ENCODE data around the gene PLEKHA8. TPM values are rescaled to one million over a fixed set of nuclear protein-coding genes. Genes with fewer than 3 reads are reported as not detected.

Gene PLEKHA8
- total RNA-seq, 8 experiments from 2014 or later = 7.7 to 35.3 (median 24.7) TPM

GRCh38 chr7:30135301-30136116 lies 107.3 kb downstream of the PLEKHA8 start:
- peak overlapping the region; percentile 58 to 78 (median 72) for H3K4me3 ChIP-seq
- in situ Hi-C loops (cut with MboI; ENCODE audit: low pct_unique_long_range_greater_than_20kb in 2 of 9, low sequenced_read_pairs in 9 of 9, unreplicated experiment in 9 of 9) = no loop called here
- peak overlapping the region; percentile 78 to 85 for H3K27ac ChIP-seq
- ATAC-seq (replicated peaks in 6 of 8) = peak; percentile 39 to 54 (median 49)
- 0% methylated on average over 2 of the region's 93 CpGs; no CpG with 5 or more reads in 8 of the 10 experiments for WGBS, 10 experiments
- peaks cover 3 to 5% of the 10 kb centered on the region in 2 donors for H3K4me1 ChIP-seq (replicated peaks in 1 of 2)

- WGBS, 10 experiments = 0% methylated on average over 1 of the region's 36 CpGs; no CpG with 5 or more reads in 9 of the 10 experiments
- peak overlapping the region; percentile 58 to 78 (median 72) for H3K4me3 ChIP-seq
- peak in 1 of 8 experiments; percentile 0 for ATAC-seq (replicated peaks in 6 of 8)
- peak overlapping the region; percentile 78 to 85 for H3K27ac ChIP-seq
- H3K4me1 ChIP-seq (replicated peaks in 1 of 2) = peaks cover 3 to 5% of the 10 kb centered on the region in 2 donors
- in situ Hi-C loops (cut with MboI; ENCODE audit: low pct_unique_long_range_greater_than_20kb in 2 of 9, low sequenced_read_pairs in 9 of 9, unreplicated experiment in 9 of 9) = no loop called here
Observed at GRCh38 chr7:30136117-30136731, 108.0 kb downstream of the PLEKHA8 start.

- ATAC-seq (replicated peaks in 6 of 8) = no peak
- in situ Hi-C loops (cut with MboI; ENCODE audit: low pct_unique_long_range_greater_than_20kb in 2 of 9, low sequenced_read_pairs in 9 of 9, unreplicated experiment in 9 of 9) = no loop called here
- Histone ChIP-seq H3K4me1 (replicated peaks in 1 of 2) (peaks cover 3 to 5% of the 10 kb centered on the region in 2 donors), H3K27ac (no peak overlapping the region), H3K4me3 (peak overlapping the region; percentile 58 to 78 (median 72))
- 71 to 100% (median 88%) methylated on average over 1 to 7 of the region's 7 CpGs for WGBS, 10 experiments
Observed at GRCh38 chr7:30136743-30137485, 108.7 kb downstream of the PLEKHA8 start.

DNA sequence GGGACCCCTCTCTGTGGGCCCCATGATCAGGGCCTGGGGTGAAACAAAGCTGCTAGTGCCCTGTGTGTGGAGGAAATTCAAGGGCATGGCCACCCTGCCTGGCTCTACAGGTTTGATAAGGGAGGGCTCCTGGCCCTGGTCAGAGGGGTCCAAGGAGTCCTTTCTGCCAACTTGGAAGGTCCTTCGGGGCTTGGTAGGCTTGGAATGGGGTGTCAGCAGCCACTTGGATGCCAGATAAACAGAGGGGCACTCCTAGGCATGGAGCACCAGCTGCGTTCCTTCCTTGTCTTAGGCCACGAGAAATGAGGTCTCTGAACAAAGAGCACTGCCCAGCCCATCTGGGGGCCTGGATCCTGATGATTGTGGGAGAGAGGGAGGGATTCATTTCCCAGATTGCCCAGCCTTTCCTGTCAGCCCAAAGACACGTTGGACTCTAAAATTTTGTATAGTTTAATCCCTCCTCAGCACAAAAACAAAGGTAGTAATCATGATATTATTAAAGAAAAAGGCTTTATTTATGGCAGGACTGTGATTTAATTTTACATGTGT lies 111.7 kb downstream of the PLEKHA8 start:
- Histone ChIP-seq H3K4me1 (replicated peaks in 1 of 2) (peaks cover 3 to 5% of the 10 kb centered on the region in 2 donors), H3K27ac (no peak overlapping the region), H3K4me3 (no peak overlapping the region)
- in situ Hi-C loops (cut with MboI; ENCODE audit: low pct_unique_long_range_greater_than_20kb in 2 of 9, low sequenced_read_pairs in 9 of 9, unreplicated experiment in 9 of 9) = no loop called here
- WGBS, 10 experiments = 29 to 50% (median 42%) methylated on average over 1 to 3 of the region's 4 CpGs; no CpG with 5 or more reads in 7 of the 10 experiments
- no peak for ATAC-seq (replicated peaks in 6 of 8)

DNA sequence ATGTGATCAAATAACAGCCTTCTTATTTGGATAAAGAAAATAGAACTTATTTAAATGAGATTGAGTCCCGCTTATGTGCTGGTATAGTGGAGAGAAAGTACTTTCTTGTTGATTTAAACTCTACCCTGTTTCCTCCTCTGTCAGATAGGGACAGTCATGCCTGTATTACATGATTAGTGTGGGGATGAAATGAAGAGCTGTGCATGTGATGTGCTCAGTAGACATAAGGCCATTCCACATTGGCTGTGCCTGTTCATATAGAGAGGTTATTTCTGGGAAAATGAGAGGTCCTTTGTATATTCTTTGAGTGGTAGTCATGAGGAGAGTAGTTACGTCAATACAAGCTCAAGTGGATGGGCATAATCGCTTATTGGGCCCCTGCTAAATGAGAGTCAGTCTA lies 112.2 kb downstream of the PLEKHA8 start:
- Histone ChIP-seq H3K4me1 (replicated peaks in 1 of 2) (peaks cover 3 to 5% of the 10 kb centered on the region in 2 donors), H3K4me3 (no peak overlapping the region), H3K27ac (no peak overlapping the region)
- no peak for ATAC-seq (replicated peaks in 6 of 8)
- WGBS, 10 experiments = 88 to 100% (median 100%) methylated on average over 1 to 3 of the region's 3 CpGs; no CpG with 5 or more reads in 4 of the 10 experiments
- in situ Hi-C loops (cut with MboI; ENCODE audit: low pct_unique_long_range_greater_than_20kb in 2 of 9, low sequenced_read_pairs in 9 of 9, unreplicated experiment in 9 of 9) = no loop called here

- Histone ChIP-seq H3K27ac (no peak overlapping the region), H3K4me1 (replicated peaks in 1 of 2) (peaks cover 2 to 8% of the 10 kb centered on the region in 2 donors), H3K4me3 (no peak overlapping the region)
- 6 to 100% (median 57%) methylated on average over 1 to 8 of the region's 9 CpGs; no CpG with 5 or more reads in 2 of the 10 experiments for WGBS, 10 experiments
- peak in 5 of 8 experiments; percentile 27 to 88 (median 81) for ATAC-seq (replicated peaks in 6 of 8)
- in situ Hi-C loops (cut with MboI; ENCODE audit: low pct_unique_long_range_greater_than_20kb in 2 of 9, low sequenced_read_pairs in 9 of 9, unreplicated experiment in 9 of 9) = no loop called here
Observed at GRCh38 chr7:30142710-30143109, 114.5 kb downstream of the PLEKHA8 start.

DNA sequence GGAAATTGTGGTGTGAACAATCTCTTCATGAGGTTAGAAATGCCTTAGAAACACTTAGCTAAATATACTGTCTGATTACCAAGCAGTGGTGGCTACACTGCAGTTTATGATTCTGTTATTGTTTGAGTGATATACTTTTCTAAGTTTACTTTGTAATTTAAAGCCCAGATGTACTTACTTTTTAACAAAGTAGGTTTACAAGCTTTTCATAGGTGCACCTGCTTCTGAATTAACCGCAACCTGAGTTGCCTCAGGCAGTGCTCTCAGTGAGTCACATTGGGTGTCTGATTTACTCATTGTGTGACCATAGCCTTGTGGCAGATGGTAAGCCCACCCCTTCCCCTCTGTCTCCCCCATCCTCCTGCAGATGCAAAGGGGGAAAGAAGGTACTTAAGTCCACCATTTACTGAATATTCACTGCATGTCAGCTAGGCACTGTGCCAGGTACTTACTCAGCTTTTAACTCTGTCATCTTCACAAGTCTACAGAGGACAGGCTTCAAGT lies 115.6 kb downstream of the PLEKHA8 start:
- in situ Hi-C loops (cut with MboI; ENCODE audit: low pct_unique_long_range_greater_than_20kb in 2 of 9, low sequenced_read_pairs in 9 of 9, unreplicated experiment in 9 of 9) = no loop called here
- 0 to 100% (median 57%) methylated on average over 1 of the region's 1 CpG; no CpG with 5 or more reads in 7 of the 10 experiments for WGBS, 10 experiments
- ATAC-seq (replicated peaks in 6 of 8) = peak in 5 of 8 experiments; percentile 7 to 38 (median 25)
- Histone ChIP-seq H3K27ac (no peak overlapping the region), H3K4me1 (replicated peaks in 1 of 2) (peaks cover 2 to 8% of the 10 kb centered on the region in 2 donors), H3K4me3 (no peak overlapping the region)

DNA sequence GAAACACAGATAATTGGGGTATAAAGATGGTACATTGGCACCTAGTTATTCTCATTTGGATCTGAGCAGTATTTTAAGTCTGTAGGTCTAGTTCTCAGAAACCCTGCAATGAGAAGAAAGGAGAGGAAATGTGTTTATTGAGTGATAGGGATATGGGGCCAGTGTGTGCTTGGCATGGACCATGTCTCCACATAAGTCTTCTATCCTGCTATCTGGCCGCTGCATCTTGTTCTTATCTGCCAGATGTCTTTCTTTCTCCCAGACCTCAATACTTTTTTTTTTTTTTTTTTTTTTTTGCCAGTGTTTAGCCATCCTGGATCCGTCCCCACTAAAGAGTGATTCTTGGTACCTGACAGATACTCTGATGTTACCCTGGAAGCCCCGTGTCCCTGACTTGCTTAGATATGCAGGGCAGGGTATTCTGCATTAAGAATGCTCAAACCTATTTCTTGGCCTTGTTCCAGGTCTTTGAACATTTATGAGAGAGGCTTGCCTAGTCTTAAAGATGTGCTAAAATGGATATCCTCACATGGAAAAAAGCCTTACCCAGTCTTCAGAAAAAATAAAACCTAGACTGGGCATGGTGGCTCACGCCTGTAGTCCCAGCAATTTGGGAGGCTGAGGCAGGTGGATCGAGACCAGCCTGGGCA lies 116.6 kb downstream of the PLEKHA8 start:
- Histone ChIP-seq H3K27ac (no peak overlapping the region), H3K4me3 (no peak overlapping the region), H3K4me1 (replicated peaks in 1 of 2) (peaks cover under 1 to 8% of the 10 kb centered on the region in 2 donors)
- ATAC-seq (replicated peaks in 6 of 8) = no peak
- 60 to 100% (median 90%) methylated on average over 1 to 4 of the region's 5 CpGs; no CpG with 5 or more reads in 1 of the 10 experiments for WGBS, 10 experiments
- in situ Hi-C loops (cut with MboI; ENCODE audit: low pct_unique_long_range_greater_than_20kb in 2 of 9, low sequenced_read_pairs in 9 of 9, unreplicated experiment in 9 of 9) = no loop called here

- Histone ChIP-seq H3K27ac (no peak overlapping the region), H3K4me3 (no peak overlapping the region), H3K4me1 (replicated peaks in 1 of 2) (peaks cover 0 to 8% of the 10 kb centered on the region in 2 donors)
- no peak for ATAC-seq (replicated peaks in 6 of 8)
- WGBS, 10 experiments = 58 to 100% (median 92%) methylated on average over 1 to 6 of the region's 6 CpGs
- in situ Hi-C loops (cut with MboI; ENCODE audit: low pct_unique_long_range_greater_than_20kb in 2 of 9, low sequenced_read_pairs in 9 of 9, unreplicated experiment in 9 of 9) = no loop called here
Observed at GRCh38 chr7:30145426-30145970, 117.3 kb downstream of the PLEKHA8 start.

DNA sequence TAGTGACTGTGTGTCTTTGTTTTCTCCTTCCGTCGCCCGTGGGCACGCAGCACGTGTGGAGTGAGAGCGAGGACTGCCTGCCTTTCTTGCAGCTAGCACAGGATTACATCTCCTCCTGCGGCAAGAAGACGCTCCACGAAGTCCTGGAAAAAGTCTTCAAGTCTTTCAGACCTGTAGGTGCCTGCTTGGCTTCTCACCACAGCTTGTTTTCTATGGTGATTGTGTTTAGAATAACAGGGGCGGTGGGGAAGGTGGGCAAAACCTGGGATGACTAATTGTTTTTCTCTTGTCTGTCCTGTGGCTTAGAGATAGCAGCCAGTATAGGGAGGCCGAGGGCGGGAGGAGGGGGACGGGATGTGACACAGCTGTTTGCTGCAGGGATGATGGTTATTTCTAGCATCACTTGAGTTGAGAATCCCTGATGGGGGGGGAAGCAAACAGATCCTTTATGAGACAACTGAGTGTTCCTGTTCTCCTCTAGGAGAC lies 118.0 kb downstream of the PLEKHA8 start:
- ATAC-seq (replicated peaks in 6 of 8) = peak in 5 of 8 experiments; percentile 63 to 86 (median 79)
- 59 to 100% (median 86%) methylated on average over 1 to 10 of the region's 13 CpGs; no CpG with 5 or more reads in 2 of the 10 experiments for WGBS, 10 experiments
- Histone ChIP-seq H3K4me3 (no peak overlapping the region), H3K27ac (no peak overlapping the region), H3K4me1 (replicated peaks in 1 of 2) (peaks cover 0 to 8% of the 10 kb centered on the region in 2 donors)
- in situ Hi-C loops (cut with MboI; ENCODE audit: low pct_unique_long_range_greater_than_20kb in 2 of 9, low sequenced_read_pairs in 9 of 9, unreplicated experiment in 9 of 9) = no loop called here

DNA sequence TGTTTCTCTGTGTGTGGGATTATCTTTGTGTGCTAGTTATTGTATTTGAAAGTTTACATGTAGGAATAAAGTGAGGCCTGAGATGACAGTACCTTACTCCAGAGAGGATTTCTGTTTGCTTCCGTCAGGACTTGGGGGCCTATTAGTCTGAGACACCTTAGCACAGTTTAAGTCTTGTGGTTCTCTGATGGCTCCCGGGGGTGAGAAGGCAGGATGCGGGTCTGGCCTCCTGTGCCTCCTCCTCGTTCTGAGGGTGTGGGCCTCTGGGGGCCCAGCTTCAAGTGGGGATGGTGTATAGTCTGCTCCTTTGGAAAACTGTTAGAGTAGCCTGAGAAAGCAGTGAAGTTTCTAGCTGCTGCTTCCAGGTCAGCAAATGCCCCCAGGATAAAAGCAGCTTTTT lies 119.0 kb downstream of the PLEKHA8 start:
- Histone ChIP-seq H3K27ac (no peak overlapping the region), H3K4me1 (replicated peaks in 1 of 2) (peaks cover 0 to 8% of the 10 kb centered on the region in 2 donors), H3K4me3 (no peak overlapping the region)
- no peak for ATAC-seq (replicated peaks in 6 of 8)
- 50 to 100% (median 71%) methylated on average over 1 to 4 of the region's 4 CpGs; no CpG with 5 or more reads in 3 of the 10 experiments for WGBS, 10 experiments
- in situ Hi-C loops (cut with MboI; ENCODE audit: low pct_unique_long_range_greater_than_20kb in 2 of 9, low sequenced_read_pairs in 9 of 9, unreplicated experiment in 9 of 9) = no loop called here

DNA sequence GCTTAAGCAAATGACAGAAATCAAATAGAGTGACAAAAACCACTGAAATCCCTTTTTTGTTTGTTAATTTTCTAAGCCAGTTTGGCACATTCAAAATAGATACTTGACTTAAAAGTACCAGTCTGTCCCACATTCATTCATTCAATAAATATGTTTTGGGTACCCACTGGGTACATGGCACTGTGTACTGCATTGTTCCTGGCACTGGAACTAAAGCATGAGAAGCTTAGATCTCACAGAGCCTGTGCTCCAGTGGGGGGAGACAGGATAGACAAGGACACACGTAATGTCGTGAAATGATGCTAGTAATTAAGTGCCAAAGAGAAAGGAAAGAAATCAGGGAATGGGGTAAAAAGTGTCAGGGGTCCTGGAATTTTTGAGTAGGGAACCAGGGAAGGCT lies 119.6 kb downstream of the PLEKHA8 start:
- ATAC-seq (replicated peaks in 6 of 8) = no peak
- H3K4me1 ChIP-seq (replicated peaks in 1 of 2) = peaks cover 0 to 8% of the 10 kb centered on the region in 2 donors
- H3K27ac ChIP-seq = no peak overlapping the region
- in situ Hi-C loops (cut with MboI; ENCODE audit: low pct_unique_long_range_greater_than_20kb in 2 of 9, low sequenced_read_pairs in 9 of 9, unreplicated experiment in 9 of 9) = no loop called here
- no peak overlapping the region for H3K4me3 ChIP-seq
- WGBS, 10 experiments = 90 to 100% (median 92%) methylated on average over 1 to 2 of the region's 2 CpGs; no CpG with 5 or more reads in 2 of the 10 experiments

All from motor neuron (in vitro differentiated cells).